ENCODE results near the gene SORCS2.

SORCS2 gene

DNA sequence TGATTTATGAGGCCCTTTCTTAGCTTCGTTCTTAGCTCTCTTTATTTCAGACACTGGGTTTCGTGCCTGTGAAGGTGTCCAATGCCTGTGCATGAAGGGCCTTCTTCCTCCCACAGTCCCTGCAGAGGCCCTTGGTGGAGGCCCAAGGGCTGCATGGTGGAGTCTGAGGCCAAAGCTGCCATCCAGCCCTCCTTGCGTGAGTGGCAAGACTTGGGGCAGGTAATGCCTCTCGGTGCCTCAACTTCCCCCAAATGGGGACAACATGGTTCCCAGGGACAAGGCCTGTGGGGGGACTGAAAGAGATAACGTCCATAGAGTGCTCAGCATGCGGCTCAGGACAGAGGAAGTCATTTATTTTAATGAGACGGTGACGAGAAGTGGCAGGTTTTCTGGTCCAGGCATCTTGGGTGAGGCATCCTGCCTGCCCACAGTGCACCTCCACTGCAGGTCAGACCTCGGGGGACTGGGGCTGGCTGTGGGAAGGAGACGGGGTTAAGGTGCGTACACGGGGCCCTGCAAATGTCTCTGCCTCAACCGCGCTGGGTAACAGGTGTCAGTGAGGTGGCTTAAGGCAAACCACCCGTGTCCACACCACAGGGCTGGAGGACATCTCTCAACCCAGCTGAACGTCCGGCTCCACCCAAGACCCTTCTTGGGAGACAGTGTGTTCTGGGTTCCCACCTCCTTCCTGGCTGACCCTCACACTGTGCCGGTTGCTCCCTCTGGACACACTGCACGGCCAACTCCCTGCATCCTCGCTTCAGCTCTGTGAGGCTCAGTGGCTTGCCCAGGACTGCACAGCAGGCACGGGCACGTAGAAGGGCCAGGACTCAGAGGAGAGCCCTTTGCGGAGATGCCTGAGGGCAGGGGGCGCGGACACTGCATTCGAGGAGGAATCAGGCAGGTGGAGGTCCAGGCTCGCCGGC, 191.9 kb downstream of the SORCS2 start:
- DNase-seq: no peak

DNA sequence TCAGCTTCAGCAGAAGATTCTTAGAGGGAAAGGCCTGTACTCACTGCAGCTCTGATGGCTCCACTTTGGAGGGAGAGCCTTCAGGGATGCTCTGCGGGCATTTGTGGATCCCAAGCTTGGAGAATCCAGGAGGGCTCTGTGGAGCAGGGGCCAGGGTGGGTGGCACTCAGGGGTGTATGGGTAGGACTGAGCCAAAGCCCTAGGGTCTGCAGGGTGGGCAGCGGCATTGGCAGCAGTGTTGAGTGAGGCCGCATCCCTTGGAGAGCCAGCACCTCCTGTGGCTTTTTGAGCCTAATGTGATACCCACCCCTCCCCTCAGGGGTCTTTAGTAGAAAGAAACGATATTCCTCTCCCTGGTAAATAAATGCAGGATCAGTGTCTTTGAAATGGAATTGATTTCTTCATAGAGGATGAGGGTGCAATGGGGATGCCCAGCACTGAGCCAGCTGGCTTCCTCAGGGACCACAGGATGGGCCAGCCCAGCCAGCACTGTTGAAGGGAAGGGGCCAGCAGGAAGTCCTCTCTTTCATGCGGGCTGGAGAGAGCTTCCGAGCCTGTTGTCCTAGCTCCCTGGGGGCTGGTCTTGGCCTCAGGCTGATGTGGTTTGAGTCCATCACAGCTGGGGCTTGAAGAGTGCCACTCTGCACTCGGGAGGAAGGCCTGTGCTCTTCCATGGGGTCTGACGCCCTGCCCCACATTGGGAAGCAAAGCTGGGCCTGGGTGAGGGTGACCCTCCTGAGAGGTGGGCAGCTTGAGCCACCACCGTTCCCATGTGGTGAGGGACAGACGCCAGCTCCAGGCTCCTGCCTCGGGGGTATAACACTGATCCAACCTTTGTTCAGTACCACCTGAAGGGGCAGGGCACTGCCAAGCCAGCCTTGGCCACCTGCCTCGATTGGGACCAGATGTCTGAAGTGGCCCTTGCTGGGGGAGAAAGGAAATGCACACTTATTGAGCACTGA, 192.9 kb downstream of the SORCS2 start:
- no peak for DNase-seq

DNA sequence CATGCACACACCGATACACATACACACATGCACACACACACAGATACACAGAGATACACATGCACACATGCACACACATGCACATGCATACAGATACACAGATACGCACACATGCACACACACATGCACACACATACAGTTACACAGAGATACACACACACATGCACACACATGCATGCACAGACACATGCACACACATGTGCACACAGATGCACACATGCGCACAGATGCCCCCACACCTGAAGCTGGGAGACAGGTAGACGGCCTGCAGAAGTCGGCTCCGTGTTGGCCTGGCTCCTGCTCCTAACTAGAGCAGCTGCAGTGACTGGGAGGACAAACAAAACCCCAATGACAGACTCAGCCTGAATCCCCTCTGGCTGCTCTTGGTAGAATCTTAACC, 195.6 kb downstream of the SORCS2 start:
- no peak for DNase-seq

DNA sequence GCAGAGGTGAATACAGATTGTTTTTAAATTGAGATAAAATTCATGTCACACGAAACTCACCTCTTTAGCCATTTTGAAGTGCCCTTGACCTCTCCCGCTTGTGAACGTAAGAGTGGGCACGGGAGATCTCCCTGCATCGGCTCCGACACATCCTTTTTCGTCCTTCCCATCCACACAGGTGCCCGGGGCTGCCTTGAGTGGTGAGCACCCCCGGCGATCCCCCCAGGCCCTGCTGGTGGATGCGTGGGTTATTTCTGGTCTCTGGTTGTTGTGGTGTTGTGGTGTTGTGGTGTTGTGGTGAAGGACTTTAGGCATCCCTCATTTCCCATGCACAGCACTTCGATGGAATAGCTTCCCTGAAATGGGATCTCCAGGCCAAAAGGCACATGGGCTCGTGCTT, 196.3 kb downstream of the SORCS2 start:
- no peak for DNase-seq

DNA sequence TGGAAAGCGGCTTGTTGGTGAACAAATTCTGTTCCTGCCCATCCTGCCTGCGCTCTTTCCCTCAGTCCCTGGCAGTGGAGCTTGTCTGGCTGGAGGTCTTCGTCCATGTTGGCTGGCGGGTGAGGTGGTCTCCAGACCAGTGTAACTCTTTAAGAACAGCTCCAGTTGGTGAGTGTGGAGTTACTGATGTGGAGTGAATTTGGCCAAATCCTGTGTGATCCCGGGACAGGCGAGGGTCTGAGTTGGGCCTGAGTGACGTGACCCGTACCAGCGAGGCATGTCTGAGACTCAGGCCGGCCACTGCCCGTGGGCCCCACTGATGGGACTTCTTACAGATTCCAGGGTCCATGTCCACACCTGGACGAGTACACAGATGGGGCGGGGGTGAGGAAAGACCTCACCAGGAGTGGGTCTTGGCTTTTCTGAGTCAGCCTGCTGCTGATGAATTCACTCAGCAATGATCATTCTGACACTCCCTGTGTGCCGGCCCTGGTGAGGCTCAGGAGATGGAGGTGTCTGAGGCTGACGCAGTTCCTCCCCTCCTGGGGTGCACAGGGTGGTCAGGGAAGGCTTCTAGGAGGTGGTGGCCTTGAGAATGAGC, 196.9 kb downstream of the SORCS2 start:
- DNase-seq: no peak

DNA sequence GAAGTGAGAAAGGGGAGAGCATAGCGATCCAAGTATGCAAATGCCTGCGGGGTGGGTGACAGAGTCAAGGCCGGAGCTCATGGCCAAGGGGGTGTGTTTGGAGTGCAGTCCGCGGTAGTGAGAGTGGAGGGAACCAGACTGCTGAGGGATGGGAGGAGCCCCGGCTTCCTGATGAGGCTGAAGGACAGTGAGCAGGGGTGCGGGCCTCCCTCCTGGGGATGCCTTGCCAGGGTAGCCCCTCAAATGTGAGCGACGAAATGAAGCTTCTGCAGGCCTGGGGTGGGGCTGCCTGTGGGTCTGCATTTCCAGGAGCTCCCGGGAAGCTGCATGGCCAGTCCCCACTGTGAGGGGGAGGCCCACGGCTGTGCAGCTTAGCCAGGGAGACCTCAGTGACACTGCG, 197.4 kb downstream of the SORCS2 start:
- DNase-seq: no peak

DNA sequence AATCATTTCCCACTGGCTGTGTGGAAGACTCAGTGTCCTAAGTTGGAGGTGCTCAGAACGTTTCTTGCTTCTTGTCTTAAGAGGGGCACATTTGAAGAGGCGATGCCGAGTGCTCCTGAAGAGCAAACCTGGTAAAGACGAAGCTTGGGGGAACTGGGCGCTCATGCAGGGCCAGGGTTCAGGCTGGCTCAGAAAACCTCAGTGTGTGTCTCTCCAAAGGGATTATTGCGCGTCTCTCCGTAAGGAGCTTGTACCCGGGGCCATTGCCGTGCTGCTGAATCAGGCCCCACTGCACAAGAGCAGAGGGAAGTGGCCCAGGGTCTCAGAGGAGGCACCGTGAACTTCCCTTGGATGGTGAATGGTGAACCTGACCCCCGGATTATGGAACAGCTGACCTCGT, 198.0 kb downstream of the SORCS2 start:
- no peak for DNase-seq

DNA sequence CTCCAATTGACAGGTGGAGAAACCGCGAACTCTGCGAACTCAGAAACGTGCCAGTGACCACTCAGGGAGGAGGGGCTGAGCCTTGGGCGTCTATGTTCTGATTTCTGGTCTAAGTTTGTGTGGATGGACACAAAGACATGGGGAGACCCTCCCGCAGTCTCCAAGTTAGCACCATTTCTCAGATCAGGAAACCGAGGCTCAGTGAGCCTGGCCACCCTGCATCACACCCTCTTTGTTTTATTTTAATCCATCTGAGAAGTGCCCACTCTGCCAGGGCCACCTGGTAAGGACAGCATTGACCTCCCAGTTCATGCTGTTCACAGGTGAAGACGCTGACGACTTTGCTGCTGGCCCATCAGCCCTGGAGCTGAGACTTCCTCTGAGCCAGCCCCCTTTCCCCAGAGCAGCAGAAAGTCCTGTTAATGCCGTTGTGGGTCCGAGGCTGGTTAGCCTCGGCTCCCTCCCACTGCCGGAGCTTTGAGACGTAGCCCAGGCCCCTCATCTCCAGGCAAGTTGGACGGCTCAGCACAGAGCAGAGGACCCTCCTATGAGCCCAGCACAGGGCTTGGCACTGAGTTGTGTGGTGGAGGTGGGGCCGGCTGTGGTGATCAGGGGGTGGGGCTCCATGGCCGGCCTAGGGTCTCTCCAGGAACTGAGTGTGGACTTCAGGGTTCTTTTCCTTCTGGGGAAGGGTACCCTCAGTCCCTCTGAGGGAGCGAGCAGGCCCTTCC, 198.7 kb downstream of the SORCS2 start:
- no peak for DNase-seq

DNA sequence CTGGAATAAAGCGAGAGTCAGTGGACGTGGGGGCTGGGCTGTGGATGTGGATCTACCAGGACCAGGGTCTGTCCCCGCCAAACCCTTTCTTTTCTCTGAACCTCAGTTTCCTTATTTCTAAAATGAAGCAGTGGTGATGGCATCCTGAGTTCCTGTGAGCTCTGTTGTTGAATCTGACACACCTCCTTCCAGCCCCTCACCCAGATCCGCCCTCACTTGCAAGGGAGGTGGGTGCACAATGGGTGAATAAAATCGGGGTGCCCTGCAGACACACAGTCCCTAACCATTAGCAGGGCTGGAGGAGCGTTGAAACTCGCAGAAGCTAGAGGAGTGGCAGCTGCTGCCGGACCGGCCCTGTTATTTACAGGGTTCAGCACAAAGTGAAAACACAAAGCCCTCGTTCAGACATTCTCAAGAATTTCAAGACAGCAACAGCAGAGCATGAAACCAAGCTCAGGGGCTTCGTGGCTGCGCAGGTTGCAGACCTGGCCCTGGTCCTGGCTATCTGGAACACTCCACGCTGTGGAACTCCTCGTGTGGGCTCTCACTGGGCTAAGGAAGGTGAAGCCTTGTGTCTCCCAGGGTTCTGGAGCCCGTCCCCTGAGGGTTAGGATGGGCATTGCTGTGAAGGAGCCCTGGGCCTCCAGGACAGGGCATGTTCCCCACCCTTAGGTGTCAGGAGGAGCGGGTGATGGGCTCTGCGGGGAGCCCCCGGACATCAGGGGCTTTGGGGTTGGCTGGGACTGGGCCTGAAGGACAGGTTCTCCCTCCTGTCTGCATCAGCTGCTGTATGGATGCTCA, 199.5 kb downstream of the SORCS2 start:
- no peak for DNase-seq

DNA sequence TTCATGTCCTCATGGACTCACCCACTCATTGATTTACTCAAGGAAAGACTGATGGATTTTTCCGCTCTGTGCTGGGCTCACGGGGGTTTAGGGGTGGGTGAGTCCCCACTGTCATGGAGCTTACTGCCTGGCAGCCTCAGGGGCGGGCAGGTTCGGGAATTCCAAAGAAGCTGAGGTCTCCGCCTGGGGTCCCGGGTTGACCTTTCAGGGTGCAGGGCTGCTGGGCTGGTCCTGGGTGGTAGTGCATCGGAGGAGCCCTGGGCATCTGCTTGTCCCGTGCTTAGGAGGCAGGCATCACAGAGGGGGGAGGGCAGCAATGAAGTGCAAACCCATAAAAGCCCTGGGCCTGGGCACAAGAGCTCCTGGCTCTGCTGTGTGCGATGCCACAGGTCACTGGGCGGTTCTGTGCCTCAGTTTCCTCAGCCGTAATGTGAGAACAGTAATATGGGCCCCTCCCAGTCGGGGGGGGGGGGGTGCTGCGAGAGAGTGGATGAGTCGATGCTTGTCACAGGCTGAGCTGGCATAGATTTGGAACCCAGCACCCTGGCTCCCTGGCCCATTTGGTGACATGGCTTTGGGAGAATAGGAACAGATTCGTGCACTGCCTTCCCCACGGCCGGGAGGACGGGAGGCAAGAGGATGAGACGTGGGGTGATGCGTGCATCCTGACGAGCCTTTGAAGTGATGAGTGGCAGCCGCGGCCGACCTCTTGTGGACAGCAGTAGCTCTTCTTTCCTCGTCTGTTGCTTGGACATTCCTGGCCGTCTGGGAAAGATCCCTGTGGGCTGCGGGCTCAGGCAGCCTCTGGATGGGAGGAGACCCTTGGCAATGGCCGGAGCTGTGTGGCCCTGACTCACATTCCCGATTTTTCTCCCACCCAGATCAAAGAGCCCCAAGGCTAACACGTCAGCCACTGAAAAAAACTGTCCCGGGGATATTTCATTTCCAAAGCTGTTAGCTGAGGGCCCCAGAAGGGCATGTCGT, 200.4 kb downstream of the SORCS2 start:
- no peak for DNase-seq

DNA sequence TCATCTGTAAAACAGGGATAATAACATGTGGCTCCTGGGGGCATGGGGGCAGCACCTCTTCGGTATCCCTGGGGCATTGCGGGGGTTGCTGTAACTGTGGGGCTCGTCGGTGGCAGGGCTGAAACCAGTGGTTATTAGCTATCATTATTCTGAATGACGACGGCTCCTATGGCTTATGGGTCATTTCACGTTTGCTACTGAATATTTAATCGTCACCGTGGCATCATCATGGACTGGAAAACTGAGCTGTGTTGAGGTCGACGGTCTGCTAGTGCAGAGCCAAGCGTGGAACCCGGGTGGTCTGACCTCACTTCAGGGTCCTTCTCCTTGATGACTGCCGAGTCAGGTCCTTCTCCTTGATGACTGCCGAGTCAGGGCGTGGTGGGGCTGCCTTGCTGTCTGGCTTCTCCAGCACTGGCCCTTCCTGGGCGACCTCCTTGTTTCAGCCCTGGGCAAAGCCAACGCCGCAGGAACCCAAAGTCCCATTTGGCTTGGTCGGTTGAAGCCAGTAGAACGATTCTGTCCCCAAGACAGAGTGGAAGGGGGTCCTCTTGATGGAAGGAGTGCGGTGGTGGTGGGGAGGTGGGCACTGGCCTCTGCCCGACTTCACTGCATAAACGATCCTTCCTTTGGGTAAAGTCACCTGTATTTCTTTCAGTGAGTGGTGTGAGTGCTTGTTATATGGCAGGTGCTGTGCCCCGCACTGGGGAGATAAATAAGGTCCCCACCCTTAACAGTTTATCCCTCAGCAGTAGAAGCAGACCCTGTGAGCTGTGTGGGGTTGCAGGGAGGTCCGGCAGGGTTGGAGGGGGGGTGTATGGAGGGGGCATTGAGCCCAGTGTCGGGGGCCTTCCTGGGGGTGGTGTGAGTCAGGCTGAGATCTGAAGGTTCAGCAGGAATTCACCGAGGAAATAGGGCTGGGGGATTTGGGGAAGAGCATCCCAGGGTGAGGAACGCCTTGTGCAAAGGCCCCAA, 201.6 kb downstream of the SORCS2 start:
- no peak for DNase-seq

DNA sequence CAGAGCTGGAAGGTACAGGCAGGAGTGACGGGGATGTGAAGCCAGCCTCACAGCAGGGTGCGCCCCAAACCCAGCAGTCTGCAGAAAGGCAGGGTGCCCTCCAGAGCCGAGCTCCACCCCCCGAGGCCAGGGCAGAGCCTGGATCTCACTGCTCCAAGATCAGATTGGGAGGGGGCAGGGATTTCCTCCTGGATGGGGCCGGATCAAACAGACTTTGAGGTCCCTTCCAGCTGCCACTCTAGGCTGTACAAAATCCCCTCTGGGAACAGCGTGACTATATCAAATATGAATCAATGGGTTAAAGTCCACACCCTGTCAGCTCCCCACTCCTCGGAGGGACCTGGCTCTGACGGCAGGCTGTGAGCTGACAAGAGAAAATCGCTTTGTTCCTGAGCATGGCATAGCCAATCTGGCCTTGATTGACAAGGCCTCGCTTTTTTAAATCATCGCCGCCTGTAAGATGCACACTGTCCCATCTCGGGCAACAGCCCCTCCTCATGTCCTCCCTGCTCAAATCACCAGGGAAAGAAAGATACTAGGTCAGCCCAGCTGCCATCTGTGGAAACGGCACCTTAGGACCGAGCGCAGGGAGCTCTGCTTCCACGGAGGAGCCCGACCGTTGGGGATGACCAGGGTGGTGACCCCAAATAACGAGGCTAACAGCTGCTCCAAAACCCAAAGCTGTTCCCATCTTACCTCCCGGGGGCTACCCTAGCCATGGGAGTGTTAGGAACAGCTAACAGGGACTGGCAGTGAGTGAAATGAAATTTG, 202.5 kb downstream of the SORCS2 start:
- no peak for DNase-seq

DNA sequence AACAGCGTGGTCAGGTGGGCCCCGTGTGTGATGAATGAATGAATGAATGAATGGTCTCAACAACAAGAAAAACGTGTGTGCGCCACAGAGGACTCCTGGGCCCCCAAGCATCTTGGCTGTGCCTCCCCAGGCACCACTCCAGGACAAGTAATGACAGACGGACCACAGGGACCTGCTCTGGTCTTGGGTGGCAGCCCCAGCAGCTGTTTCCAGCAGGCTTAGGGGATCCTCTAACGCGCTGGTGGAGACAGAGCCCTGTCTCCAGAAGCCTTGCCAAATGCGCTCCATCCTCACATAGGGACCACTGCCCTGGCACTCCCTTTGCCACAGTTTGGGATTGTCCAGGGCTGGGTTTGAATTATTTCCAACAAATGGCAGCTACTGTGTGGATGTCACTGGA, 203.3 kb downstream of the SORCS2 start:
- no peak for DNase-seq

DNA sequence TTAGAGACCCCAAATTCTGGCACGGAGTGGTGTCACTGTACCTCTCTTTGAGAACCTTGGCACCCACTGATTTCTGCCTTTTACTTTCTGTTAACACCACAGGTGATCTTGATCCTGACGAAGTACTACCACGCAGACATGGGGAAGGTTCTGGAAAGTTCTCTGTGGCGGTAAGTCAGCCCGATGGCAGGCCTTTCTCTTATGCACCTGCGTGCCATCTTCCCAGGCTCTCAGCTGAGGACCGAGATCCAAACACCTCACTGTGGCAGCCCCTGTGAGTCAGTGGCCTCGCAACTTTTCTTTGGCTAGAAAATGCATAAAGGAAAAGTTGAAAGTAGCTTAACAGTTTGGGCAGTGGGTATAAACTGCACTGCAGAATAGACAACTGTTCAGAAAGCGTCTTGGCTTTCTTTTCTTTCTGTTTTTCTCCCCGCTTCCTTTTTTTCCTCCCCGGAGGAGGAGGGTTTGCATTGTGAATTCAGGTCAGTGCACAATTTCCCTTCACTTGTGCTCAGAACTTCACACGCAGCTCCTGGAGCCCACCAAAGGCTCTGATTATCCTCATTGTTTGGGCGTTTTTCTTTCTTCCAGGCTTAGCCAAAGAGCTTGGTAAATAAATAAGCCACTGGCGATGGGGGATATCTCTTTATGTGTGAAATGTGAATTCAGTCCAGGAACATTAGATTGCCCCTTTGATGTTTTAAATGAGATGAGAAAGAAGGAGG, 204.0 kb downstream of the SORCS2 start:
- no peak for DNase-seq

DNA sequence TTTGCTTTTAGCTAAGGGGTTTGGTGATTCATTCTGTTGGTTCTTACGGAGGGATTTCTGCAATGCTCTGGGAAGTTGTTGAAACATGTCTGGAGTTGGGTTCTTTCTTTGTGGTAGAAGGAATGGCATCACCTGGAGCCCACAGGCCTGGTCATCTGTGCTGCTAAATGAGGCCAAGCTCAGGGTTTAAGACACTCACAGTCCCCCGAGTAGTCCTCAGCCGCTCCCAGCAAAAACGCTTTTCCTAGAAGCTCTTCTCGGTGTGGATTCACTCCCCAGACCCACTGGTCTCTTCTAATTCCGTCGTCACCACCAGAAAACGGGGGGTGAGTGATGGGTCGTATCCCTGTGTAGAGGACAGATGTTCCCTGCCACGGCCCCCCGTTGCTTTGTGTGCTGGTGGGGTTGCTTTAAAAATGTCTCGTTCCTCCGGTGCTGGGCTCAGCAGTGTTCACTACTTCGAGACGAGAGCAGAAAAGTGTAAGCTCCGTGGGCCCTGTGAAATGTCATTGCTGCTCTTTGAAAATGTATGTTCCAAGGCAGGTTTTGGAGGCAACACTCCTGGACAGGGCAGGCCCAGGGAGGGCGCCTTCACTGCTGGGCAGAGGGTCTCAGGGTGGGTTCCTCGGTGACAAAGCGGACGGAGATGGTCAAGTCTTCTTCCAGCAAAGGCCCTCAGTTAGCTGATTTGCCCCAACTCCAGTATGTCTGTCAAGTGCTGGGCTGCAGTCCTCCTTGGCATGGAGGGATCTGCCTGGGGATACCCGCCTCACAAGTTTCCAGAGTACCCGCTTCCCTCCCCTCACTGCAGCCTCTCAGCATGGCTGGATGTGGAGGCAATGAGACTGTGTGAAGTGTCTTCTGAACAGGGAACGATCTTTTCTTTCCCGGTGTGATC, 205.1 kb downstream of the SORCS2 start:
- DNase-seq: no peak

DNA sequence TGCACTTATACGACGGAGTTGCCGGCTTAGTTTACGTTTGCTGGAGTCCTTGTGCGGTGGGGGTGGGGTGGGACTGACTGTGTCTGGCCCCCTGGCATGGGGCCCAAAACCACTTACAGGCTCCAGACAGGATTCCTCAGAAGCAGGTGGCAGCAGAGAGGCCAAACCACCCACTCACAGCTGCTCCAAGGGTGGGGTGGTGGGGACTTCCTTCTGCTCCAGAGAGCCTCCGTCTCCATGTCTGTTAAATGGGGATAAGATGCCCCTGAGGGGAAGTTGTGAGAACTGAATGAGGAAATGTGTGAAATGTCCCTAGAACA, 205.7 kb downstream of the SORCS2 start:
- DNase-seq: no peak
